ENCODE results near the gene TCIRG1. TPM values are rescaled to one million over a fixed set of nuclear protein-coding genes. Genes with fewer than 3 reads are reported as not detected.
A peak's percentile ranks its signal among the peaks of the same experiment; 100 is the strongest.

Gene TCIRG1
- total RNA-seq, 1 experiment from 2014 or later: 21.6 TPM

GRCh38 chr11:68003846-68004550 lies 34.8 kb upstream of the TCIRG1 start, which contains the start of gene UNC93B1:
Gene UNC93B1, minus strand, starts transcription at chr11:68004097. Its CDS starts 54 bp downstream, at chr11:68004043.
- in situ Hi-C loops (cut with HindIII; ENCODE audit: low pct_unique_long_range_greater_than_20kb, low sequenced_read_pairs): no loop called here
- DNase-seq (ENCODE audit: low read depth, low spot score): peak; percentile 78

DNA sequence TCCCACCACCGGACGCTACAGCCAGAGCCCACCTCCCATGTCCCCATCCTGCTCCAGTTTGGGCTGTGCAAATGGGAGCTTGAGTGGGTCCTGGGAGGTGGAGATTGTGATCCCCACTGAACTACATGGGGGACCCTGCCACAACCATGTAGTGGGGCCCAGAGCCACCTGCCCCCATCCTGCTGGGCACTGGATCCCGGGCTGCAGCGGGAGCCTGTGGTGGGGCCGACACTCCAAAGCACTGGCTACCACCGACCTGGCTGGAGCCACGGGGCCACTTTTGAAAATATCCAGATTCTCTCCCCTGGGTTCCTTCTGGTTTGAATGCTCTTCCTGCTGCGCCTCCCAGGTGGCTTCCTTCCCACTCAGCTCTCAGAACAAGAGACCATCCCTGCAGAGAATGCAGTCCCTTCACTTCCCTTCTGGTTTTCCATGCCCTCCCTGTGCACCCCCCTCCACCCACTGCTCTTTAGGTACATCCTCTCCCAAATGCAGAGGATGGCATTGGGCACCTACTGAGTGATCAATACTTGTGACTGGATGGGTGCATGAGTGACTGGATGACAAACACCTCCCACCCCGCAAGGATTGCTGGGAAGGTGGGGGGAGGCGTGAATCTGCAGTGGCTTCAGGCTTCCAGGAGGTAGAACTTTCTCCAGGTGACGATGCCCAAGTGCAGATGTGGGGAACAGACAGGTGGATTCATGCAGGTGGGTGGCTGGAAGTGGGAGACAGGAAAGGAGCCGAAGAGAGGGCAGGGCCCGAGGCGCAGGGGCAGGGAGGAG lies 34.1 kb upstream of the TCIRG1 start:
- in situ Hi-C loops (cut with HindIII; ENCODE audit: low pct_unique_long_range_greater_than_20kb, low sequenced_read_pairs): no loop called here
- no peak for DNase-seq (ENCODE audit: low read depth, low spot score)

GRCh38 chr11:68006606-68007166 lies 32.1 kb upstream of the TCIRG1 start:
- in situ Hi-C loops (cut with HindIII; ENCODE audit: low pct_unique_long_range_greater_than_20kb, low sequenced_read_pairs): no loop called here
- DNase-seq (ENCODE audit: low read depth, low spot score): no peak

DNA sequence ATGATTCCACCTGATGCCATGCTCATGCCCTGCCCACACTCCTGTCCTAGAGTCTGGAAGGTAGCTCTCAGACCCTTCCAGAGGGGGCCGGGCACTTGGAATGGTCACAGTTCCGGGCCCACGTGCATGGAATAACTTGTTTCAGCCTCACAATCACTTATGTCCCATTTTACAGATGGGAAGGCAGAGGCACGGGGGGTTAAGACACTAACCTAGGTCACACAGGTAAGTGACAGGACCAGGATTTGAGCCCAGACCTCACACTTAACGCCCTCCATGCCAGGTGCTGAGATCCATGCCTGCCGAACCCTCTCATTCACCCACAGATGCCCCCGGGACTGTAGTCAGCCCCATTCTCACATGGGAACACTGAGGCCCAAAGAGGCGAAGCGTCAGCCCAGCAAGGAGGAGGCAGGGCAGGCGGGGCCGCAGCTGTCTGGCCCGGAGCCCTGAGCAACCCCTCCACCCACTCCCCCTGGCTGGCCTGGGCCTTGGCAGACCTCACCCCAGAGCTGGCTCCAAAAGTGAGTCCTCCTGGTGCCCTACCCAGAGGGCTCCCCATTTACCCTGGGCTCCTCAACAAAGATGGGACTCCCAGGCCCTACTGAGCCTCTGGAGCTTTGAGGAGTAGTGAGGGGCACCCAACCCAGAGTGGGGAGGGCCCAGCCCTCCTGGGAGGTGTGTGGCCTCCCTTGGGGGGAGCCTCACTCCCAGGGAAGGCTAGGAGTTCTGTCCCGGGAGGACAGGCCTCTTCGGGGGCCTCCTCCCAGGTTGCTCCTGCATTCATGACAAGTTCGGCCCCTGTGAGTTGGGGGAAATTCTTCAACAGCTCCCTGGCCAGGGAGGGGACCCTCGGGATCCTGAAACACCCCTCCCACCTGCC lies 31.1 kb upstream of the TCIRG1 start:
- in situ Hi-C loops (cut with HindIII; ENCODE audit: low pct_unique_long_range_greater_than_20kb, low sequenced_read_pairs): no loop called here
- DNase-seq (ENCODE audit: low read depth, low spot score): no peak

DNA sequence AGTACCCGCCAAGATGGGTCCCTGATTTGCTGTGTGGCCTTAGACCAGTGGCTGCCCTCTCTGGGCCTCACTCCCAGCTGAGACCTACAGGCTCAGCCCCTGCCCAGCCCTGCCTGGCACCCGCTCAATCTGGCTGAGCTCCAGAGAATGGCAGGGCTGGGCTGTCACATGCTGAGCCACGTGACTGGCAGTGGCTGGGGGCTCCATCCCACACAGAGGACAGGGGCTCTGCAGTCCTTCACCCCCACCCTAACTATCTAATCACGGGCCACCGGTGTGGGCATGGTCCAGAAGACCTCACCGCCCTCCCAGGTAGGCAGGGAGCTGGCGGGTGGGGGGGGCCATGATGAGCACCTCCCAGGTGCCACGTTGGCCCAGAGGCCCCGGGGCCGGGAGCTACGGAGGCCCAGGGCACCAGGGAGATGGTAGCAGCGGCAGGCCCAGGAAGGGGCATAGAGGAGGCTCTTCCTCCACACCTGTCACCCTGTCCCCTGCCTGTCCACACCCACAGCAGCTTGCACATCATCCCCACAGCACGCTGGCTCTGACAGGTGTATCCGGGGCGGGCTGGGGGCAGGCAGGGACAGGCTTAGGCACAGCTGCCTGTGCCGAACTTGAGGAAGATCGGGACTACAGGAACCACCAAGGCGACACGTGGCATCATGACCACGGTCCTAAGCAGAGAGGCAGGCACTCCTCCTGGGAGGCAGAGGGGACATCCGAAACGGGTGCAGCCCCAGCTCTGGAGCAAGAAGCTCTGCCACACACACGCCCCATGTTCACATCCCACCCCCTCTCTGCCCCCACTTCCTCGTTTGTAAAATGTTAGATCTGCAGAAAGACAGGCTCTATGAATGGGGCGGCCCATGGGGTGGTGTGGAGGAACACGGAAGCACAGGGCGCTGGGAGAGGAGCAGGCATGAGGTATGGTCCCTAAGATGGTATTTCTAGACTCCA lies 30.2 kb upstream of the TCIRG1 start:
- no peak for DNase-seq (ENCODE audit: low read depth, low spot score)
- in situ Hi-C loops (cut with HindIII; ENCODE audit: low pct_unique_long_range_greater_than_20kb, low sequenced_read_pairs): no loop called here

GRCh38 chr11:68009391-68010089 lies 29.3 kb upstream of the TCIRG1 start:
- in situ Hi-C loops (cut with HindIII; ENCODE audit: low pct_unique_long_range_greater_than_20kb, low sequenced_read_pairs): no loop called here
- peak; percentile 29 for DNase-seq (ENCODE audit: low read depth, low spot score)

- in situ Hi-C loops (cut with HindIII; ENCODE audit: low pct_unique_long_range_greater_than_20kb, low sequenced_read_pairs): no loop called here
- DNase-seq (ENCODE audit: low read depth, low spot score): peak; percentile 72
Observed at GRCh38 chr11:68010090-68011041, 28.5 kb upstream of the TCIRG1 start, which contains the start of gene ALDH3B1. Gene ALDH3B1, plus strand, starts transcription at chr11:68010327. Its CDS starts 4,971 bp downstream, at chr11:68015298.

DNA sequence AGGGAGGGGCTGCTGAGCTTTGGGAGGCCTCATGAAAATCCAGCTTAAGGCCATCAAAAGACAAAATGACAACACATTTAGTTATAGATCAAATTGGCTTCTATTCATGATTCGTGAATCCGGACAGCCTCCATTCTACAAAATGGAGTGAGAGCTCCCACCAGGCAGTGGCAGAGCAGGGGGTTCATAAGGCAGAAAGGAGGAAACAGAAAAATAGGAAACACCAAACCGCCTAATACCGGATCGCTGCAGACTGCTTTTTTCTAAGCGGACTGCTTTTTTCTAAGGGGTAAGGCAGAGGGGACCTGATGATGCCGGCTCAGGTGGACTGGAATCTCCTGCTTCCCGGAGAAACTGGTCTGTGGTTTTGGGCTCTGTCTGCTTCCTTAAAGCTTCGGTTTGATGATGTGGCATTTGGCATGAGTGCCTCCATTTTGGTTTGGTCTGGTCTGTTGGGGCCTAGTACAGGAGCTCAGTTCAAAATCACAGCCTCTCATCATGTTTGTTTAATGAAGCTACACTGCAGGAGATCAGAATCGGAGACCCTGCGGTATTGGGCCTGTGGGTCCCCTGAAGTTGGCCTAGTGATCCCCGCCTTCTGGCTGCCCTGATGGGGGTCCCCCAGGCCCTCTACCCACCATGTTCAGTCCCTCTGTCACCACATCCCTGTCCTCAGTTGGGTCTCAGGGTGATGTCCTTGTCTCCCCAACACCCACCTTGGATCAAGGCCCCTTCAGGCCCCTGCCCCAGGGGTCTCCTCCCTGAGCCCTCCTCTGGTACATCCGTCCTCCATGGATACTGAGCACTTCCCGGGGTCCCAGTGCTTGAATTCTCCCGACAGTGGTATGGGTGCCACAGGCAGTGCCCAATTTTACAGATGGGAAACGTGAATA lies 27.5 kb upstream of the TCIRG1 start:
- no peak for DNase-seq (ENCODE audit: low read depth, low spot score)
- in situ Hi-C loops (cut with HindIII; ENCODE audit: low pct_unique_long_range_greater_than_20kb, low sequenced_read_pairs): no loop called here

DNA sequence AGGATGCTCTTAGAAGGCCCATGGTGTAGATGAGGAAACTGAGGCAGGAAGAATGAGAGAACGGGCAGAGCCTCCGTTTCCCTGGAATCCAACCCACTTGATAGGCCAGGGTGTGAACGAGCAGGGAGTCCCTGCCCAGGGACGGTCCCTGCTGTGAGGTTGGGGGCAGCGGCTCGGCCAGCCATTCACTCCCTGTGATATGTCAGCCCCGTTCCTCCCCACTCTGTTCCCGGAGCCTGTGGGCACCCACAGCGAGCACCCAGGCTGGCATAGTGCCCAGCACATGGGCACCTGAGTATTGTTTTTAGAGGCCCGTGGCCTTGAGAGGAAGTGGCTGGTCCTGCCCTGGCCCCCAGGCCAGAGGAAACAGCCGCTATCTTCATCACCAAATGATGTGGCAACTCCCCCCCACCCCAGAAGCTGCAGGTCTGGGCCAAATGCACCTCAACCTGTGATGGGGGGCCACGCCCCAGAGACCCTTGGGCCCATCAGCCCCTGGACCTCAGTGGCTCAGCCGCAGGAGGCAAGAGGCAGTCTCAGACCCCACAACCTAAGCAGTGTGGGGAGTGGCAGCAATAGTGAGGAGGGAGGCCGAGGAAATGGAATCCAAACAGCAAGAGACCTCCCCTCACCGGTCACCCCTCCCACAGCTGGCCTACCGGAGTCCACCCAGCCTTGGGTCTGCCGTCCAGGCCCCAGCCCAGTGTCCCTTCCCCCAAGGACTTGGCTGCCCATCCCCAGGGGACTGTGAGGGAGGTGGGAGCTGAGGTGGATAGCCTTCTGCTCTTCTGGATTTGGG lies 26.6 kb upstream of the TCIRG1 start:
- DNase-seq (ENCODE audit: low read depth, low spot score): no peak
- in situ Hi-C loops (cut with HindIII; ENCODE audit: low pct_unique_long_range_greater_than_20kb, low sequenced_read_pairs): no loop called here

- in situ Hi-C loops (cut with HindIII; ENCODE audit: low pct_unique_long_range_greater_than_20kb, low sequenced_read_pairs): no loop called here
- DNase-seq (ENCODE audit: low read depth, low spot score): peak; percentile 46
Observed at GRCh38 chr11:68012843-68013610, 25.8 kb upstream of the TCIRG1 start.

DNA sequence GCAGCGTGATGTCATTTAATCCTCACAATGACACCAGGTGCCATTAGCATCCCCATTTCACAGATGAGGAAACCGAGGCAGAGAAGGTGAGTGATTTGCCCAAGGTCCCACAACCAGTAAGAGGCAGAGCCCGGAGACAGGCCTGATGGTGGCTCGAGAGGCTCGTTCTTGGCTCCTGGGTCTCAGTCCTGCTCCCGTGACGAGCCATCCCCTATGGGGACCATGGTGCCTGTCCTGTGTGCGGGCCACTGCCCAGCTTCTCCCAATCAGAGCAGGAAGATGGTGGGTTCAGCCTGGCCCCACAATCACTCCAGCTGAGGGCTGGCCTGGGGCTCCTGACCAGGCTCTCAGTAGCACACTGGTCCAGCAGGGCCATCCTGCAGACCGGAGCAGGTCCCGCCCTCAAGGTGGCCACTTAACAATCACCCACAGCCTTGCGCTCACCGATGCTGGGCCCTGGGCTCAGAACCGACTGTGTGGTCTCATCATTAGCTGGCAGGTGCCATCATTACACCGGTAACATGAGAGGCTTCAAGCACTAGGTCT lies 25.1 kb upstream of the TCIRG1 start:
- no peak for DNase-seq (ENCODE audit: low read depth, low spot score)
- in situ Hi-C loops (cut with HindIII; ENCODE audit: low pct_unique_long_range_greater_than_20kb, low sequenced_read_pairs): no loop called here

DNA sequence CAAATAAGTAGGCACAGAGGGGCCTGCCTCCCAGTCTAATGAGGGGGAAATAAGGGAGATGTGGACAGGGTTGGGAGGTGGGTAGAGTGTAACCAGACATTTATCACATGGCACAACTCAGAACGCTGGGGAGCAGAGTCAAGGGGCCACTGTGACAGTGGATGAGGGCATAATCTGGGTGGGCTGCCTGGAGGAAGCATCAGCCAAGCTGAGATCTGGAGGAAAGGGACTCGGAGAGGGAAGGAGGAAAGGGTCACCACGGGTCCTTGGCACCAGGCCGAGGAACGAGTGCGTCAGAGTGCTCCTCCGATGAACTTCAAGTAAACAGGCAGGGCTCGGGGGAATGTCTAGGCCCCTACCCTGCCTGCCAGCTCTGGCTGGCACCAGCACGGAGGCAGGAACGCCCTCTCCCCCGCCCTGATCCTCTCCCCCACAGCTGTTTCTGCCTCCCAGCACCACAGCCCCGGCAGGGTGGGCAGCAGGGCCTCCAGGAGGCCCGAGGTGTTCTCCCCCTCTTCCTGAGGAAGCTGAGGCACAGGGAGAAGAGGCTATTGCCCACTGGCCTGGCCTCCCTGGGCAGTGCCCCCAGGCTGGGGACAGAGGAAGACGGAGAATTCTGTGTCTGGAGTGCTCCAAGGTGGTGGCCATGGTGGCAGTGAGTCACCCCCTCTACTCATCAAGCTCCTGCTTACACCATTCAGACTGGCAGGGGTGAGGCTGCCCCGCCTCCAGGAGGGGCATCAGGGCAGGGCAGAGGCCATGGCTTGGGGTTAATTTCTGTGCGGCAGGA lies 24.5 kb upstream of the TCIRG1 start:
- no peak for DNase-seq (ENCODE audit: low read depth, low spot score)
- in situ Hi-C loops (cut with HindIII; ENCODE audit: low pct_unique_long_range_greater_than_20kb, low sequenced_read_pairs): no loop called here

Measured in SK-MEL-5 (cell line).